Stimulated activated CD8-positive, alpha-beta memory T cell treated with anti-CD3 and anti-CD28 coated beads, Interleukin-12 subunit alpha, Interleukin-12 subunit beta, amount 100 ng/mL, for 4 hours (primary cell): ENCODE data around the gene TGFA.

Source experiments
- DNase-seq: peaks from one replicate; pipeline ENCODE4 v3.0.0-alpha.2; 2020; ENCODE audit warnings: low read depth

The TGFA gene

GRCh38 chr2:70552501-70553333 is 909 bp downstream of the TGFA start:
- peak; percentile 3 for DNase-seq

- DNase-seq, result no peak
These were observed 2.5 kb downstream of the TGFA start for GRCh38 chr2:70551167-70551566.

- no peak for DNase-seq
These were observed 3.7 kb downstream of the TGFA start for GRCh38 chr2:70549962-70550361.

- DNase-seq, result no peak
These were observed 4.4 kb downstream of the TGFA start for GRCh38 chr2:70549064-70549710.

- DNase-seq, result no peak
These were observed 5.4 kb downstream of the TGFA start for GRCh38 chr2:70548233-70548632.

- DNase-seq, result no peak
These were observed 6.7 kb downstream of the TGFA start for GRCh38 chr2:70546885-70547284.

- DNase-seq, result no peak
These were observed 7.2 kb downstream of the TGFA start for GRCh38 chr2:70546376-70546775.

- no peak for DNase-seq
These were observed 12.1 kb downstream of the TGFA start for GRCh38 chr2:70541481-70542020.

GRCh38 chr2:70537840-70538239 is 15.8 kb downstream of the TGFA start:
- DNase-seq, result no peak

GRCh38 chr2:70536517-70537055 is 17.0 kb downstream of the TGFA start:
- no peak for DNase-seq

- DNase-seq, result no peak
These were observed 18.1 kb downstream of the TGFA start for GRCh38 chr2:70535573-70535972.

- DNase-seq, result no peak
These were observed 19.3 kb downstream of the TGFA start for GRCh38 chr2:70534183-70534836.

- no peak for DNase-seq
These were observed 21.2 kb downstream of the TGFA start for GRCh38 chr2:70532244-70532935.

GRCh38 chr2:70531419-70532086 is 22.1 kb downstream of the TGFA start:
- DNase-seq, result no peak

- no peak for DNase-seq
These were observed 24.0 kb downstream of the TGFA start for GRCh38 chr2:70529610-70530009.

GRCh38 chr2:70528929-70529328 is 24.7 kb downstream of the TGFA start:
- no peak for DNase-seq

GRCh38 chr2:70528276-70528675 is 25.4 kb downstream of the TGFA start:
- DNase-seq, result no peak

- no peak for DNase-seq
These were observed 26.1 kb downstream of the TGFA start for GRCh38 chr2:70527447-70528080.

- no peak for DNase-seq
These were observed 27.5 kb downstream of the TGFA start for GRCh38 chr2:70526126-70526525.

- no peak for DNase-seq
These were observed 28.6 kb downstream of the TGFA start for GRCh38 chr2:70525032-70525431.
